Trophoblast cell (in vitro differentiated cells and primary cell): Measurements from ENCODE around the gene ETFA.

Experiments
- DNase-seq, 2 donors: peaks; one replicate each; pipeline ENCODE4 v3.0.0-alpha.2; 2016
- H2AFZ ChIP-seq: 2 replicates; pipeline ENCODE4 v1.6.1; 2013; ENCODE audit warnings: low read length, moderate library complexity, mild to moderate bottlenecking; ENCODE audit not compliant: insufficient read depth, poor library complexity
- H2AK5ac ChIP-seq: 2 replicates; pipeline ENCODE4 v1.6.1; 2013; ENCODE audit warnings: mild to moderate bottlenecking, low read length
- H2BK120ac ChIP-seq: 2 replicates; pipeline ENCODE4 v1.6.1; 2013; ENCODE audit warnings: low read length, mild to moderate bottlenecking, moderate library complexity; ENCODE audit not compliant: insufficient read depth, poor library complexity
- H2BK12ac ChIP-seq: 2 replicates; pipeline ENCODE4 v1.6.1; 2013; ENCODE audit warnings: mild to moderate bottlenecking, low read length, moderate library complexity
- H2BK5ac ChIP-seq: 2 replicates; pipeline ENCODE4 v1.6.1; 2013; ENCODE audit warnings: low read length, low read depth, moderate library complexity, mild to moderate bottlenecking; ENCODE audit not compliant: poor library complexity
- H3K14ac ChIP-seq: 2 replicates; pipeline ENCODE4 v1.6.1; 2013; ENCODE audit warnings: mild to moderate bottlenecking, low read length
- H3K18ac ChIP-seq: 2 replicates; pipeline ENCODE4 v1.6.1; 2013; ENCODE audit warnings: mild to moderate bottlenecking, low read length
- H3K23ac ChIP-seq: 2 replicates; pipeline ENCODE4 v1.6.1; 2013; ENCODE audit warnings: low read length
- H3K27ac ChIP-seq: 2 replicates; pipeline ENCODE4 v1.5.1; 2013; ENCODE audit warnings: low read depth, mild to moderate bottlenecking, inconsistent platforms, low read length, moderate library complexity
- H3K27me3 ChIP-seq: 2 replicates; pipeline ENCODE4 v1.6.1; 2013; ENCODE audit warnings: inconsistent platforms, mild to moderate bottlenecking, low read length, moderate library complexity; ENCODE audit not compliant: insufficient read depth
- H3K36me3 ChIP-seq, 2 experiments: 1 replicate in 1 of 2; 2 replicates in 1 of 2; pipeline ENCODE4 v1.6.1; 2013; ENCODE audit warnings: low read length in 2 of 2, mild to moderate bottlenecking in 2 of 2, moderate library complexity in 1 of 2; ENCODE audit not compliant: insufficient read depth in 2 of 2, control insufficient read depth in 1 of 2
- H3K4ac ChIP-seq: 2 replicates; pipeline ENCODE4 v1.6.1; 2013; ENCODE audit warnings: low read depth, mild to moderate bottlenecking, low read length, moderate library complexity
- H3K4me1 ChIP-seq, 2 experiments: 1 replicate in 1 of 2; 2 replicates in 1 of 2; pipeline ENCODE4 v1.6.1; 2013; ENCODE audit warnings: low read length in 2 of 2, mild to moderate bottlenecking in 2 of 2, moderate library complexity in 1 of 2; ENCODE audit not compliant: insufficient read depth in 2 of 2, control insufficient read depth in 1 of 2
- H3K4me2 ChIP-seq: 2 replicates; pipeline ENCODE4 v1.6.1; 2013; ENCODE audit warnings: inconsistent platforms, mild to moderate bottlenecking, low read length, moderate library complexity
- H3K4me3 ChIP-seq: 2 replicates; pipeline ENCODE4 v1.5.1; 2013; ENCODE audit warnings: mild to moderate bottlenecking, low read depth, low read length, inconsistent platforms
- H3K79me1 ChIP-seq: one replicate; pipeline ENCODE4 v1.6.1; 2013; ENCODE audit warnings: low read length
- H3K79me2 ChIP-seq: 2 replicates; pipeline ENCODE4 v1.6.1; 2013; ENCODE audit warnings: low read length, mild to moderate bottlenecking; ENCODE audit not compliant: control insufficient read depth, insufficient read depth, poor library complexity
- H3K9ac ChIP-seq: 2 replicates; pipeline ENCODE4 v1.6.1; 2013; ENCODE audit warnings: mild to moderate bottlenecking, low read length
- H3K9me3 ChIP-seq: 2 replicates; pipeline ENCODE4 v1.6.1; 2013; ENCODE audit warnings: low read depth, mild to moderate bottlenecking, control low read depth, inconsistent platforms, low read length; ENCODE audit not compliant: insufficient read depth
- H4K12ac ChIP-seq: 2 replicates; pipeline ENCODE4 v1.6.1; 2013; ENCODE audit warnings: low read depth, mild to moderate bottlenecking, low read length, moderate library complexity
- H4K8ac ChIP-seq: 2 replicates; pipeline ENCODE4 v1.6.1; 2013; ENCODE audit warnings: low read depth, mild to moderate bottlenecking, low read length, moderate library complexity
- H4K91ac ChIP-seq: one replicate; pipeline ENCODE4 v1.6.1; 2013; ENCODE audit warnings: low read depth, mild to moderate bottlenecking, low read length, moderate library complexity
- WGBS: extraction: QIAGEN DNeasy Blood & Tissue Kit; methylation state at CpG from one replicate; pipeline ENCODE4 v1.1.7; 2013; ENCODE audit warnings: missing lambda C conversion rate; ENCODE audit not compliant: insufficient read length, insufficient coverage; ENCODE audit errors: extremely low coverage; 5-methylcytosine and 5-hydroxymethylcytosine counted together

ETFA gene

GRCh38 chr15:76344893-76345582 lies 33.8 kb upstream of the ETFA start:
- H2AK5ac ChIP-seq: no peak overlapping the region
- peaks cover 6% of the 10 kb centered on the region for H3K9me3 ChIP-seq
- H3K23ac ChIP-seq: no peak overlapping the region
- no peak for DNase-seq
- no peak overlapping the region for H3K18ac ChIP-seq
- no peak overlapping the region for H4K8ac ChIP-seq
- no peak overlapping the region for H3K27ac ChIP-seq
- H2BK120ac ChIP-seq: no peak overlapping the region
- H3K79me1 ChIP-seq: no peaks in the 10 kb centered on the region
- H3K4me2 ChIP-seq: no peak overlapping the region
- H4K12ac ChIP-seq: no peak overlapping the region
- no peak overlapping the region for H2BK5ac ChIP-seq
- WGBS: no CpG with 5 or more reads among the region's 3 CpGs
- no peaks in the 10 kb centered on the region for H3K79me2 ChIP-seq
- peaks cover 32 to 34% of the 10 kb centered on the region in 2 experiments for H3K4me1 ChIP-seq
- no peak overlapping the region for H3K4ac ChIP-seq
- no peak overlapping the region for H4K91ac ChIP-seq
- no peak overlapping the region for H3K4me3 ChIP-seq
- no peak overlapping the region for H2AFZ ChIP-seq
- H3K36me3 ChIP-seq: no peaks in the 10 kb centered on the region
- no peak overlapping the region for H3K14ac ChIP-seq
- H2BK12ac ChIP-seq: no peak overlapping the region
- H3K9ac ChIP-seq: no peak overlapping the region
- H3K27me3 ChIP-seq: peaks cover 66% of the 10 kb centered on the region

GRCh38 chr15:76343313-76343996 lies 32.2 kb upstream of the ETFA start:
- whole genome bisulfite sequencing: no CpG with 5 or more reads among the region's 16 CpGs
- Histone ChIP-seq H3K9me3 (peaks cover 6% of the 10 kb centered on the region), H3K79me2 (no peaks in the 10 kb centered on the region), H2BK5ac (no peak overlapping the region), H3K36me3 (no peaks in the 10 kb centered on the region), H3K14ac (no peak overlapping the region), H3K4me2 (no peak overlapping the region), H3K79me1 (no peaks in the 10 kb centered on the region), H3K23ac (no peak overlapping the region), H3K4me3 (no peak overlapping the region), H4K91ac (no peak overlapping the region), H4K8ac (no peak overlapping the region), H3K4me1 (peaks cover 32 to 39% of the 10 kb centered on the region in 2 experiments), H3K27me3 (peaks cover 82% of the 10 kb centered on the region), H2AK5ac (no peak overlapping the region), H3K4ac (no peak overlapping the region), H2BK12ac (no peak overlapping the region), H3K18ac (no peak overlapping the region), H2AFZ (no peak overlapping the region), H3K27ac (no peak overlapping the region), H4K12ac (no peak overlapping the region), H3K9ac (no peak overlapping the region), H2BK120ac (no peak overlapping the region)
- DNase-seq: no peak

- Histone ChIP-seq H3K27me3 (peaks cover 87% of the 10 kb centered on the region), H3K27ac (no peak overlapping the region), H3K9ac (no peak overlapping the region), H4K91ac (no peak overlapping the region), H4K8ac (no peak overlapping the region), H3K4me3 (no peak overlapping the region), H3K79me1 (no peaks in the 10 kb centered on the region), H4K12ac (no peak overlapping the region), H2BK12ac (no peak overlapping the region), H2AFZ (no peak overlapping the region), H3K4me1 (peaks cover 41 to 46% of the 10 kb centered on the region in 2 experiments), H3K9me3 (peaks cover 11% of the 10 kb centered on the region), H3K4ac (no peak overlapping the region), H3K4me2 (peak overlapping the region; percentile 60), H3K18ac (no peak overlapping the region), H2AK5ac (no peak overlapping the region), H2BK5ac (no peak overlapping the region), H3K23ac (no peak overlapping the region), H3K36me3 (no peaks in the 10 kb centered on the region), H3K14ac (no peak overlapping the region), H2BK120ac (no peak overlapping the region), H3K79me2 (no peaks in the 10 kb centered on the region)
- DNase-seq: no peak
- WGBS: no CpG with 5 or more reads among the region's 87 CpGs
Observed at GRCh38 chr15:76342382-76343201, 31.3 kb upstream of the ETFA start.

GRCh38 chr15:76342058-76342381 lies 30.8 kb upstream of the ETFA start:
- Histone ChIP-seq H4K12ac (no peak overlapping the region), H3K9ac (no peak overlapping the region), H3K36me3 (no peaks in the 10 kb centered on the region), H3K4ac (no peak overlapping the region), H3K27me3 (peaks cover 87% of the 10 kb centered on the region), H4K8ac (no peak overlapping the region), H2BK120ac (no peak overlapping the region), H3K79me2 (no peaks in the 10 kb centered on the region), H3K23ac (no peak overlapping the region), H2AK5ac (no peak overlapping the region), H3K9me3 (peaks cover 12% of the 10 kb centered on the region), H3K18ac (no peak overlapping the region), H3K4me2 (peak overlapping the region; percentile 60), H2BK12ac (no peak overlapping the region), H3K27ac (no peak overlapping the region), H2BK5ac (no peak overlapping the region), H3K14ac (no peak overlapping the region), H2AFZ (no peak overlapping the region), H3K79me1 (no peaks in the 10 kb centered on the region), H3K4me3 (no peak overlapping the region), H4K91ac (no peak overlapping the region), H3K4me1 (peaks cover 40 to 45% of the 10 kb centered on the region in 2 experiments)
- DNase-seq: no peak
- no CpG with 5 or more reads among the region's 20 CpGs for whole genome bisulfite sequencing
